ENCODE data around the gene DENND10.

DENND10 gene

GRCh38 chr10:119120413-119120867 lies 16.5 kb downstream of the DENND10 start:
- no peak overlapping the region for H2BK120ac ChIP-seq (ENCODE audit: low read depth, low read length)
- H2BK15ac ChIP-seq (ENCODE audit: low read length) = no peak overlapping the region
- H2BK12ac ChIP-seq (ENCODE audit: low read length) = no peak overlapping the region
- no peak overlapping the region for H4K8ac ChIP-seq (ENCODE audit: low read depth, low read length)
- H3K9ac ChIP-seq (ENCODE audit: low read depth, low read length, poor library complexity) = no peak overlapping the region
- no peak overlapping the region for H3K23ac ChIP-seq (ENCODE audit: low read depth, low read length, poor library complexity)
- H3K9me3 ChIP-seq (replicated peaks in 1 of 2; ENCODE audit: control insufficient read depth in 2 of 2, insufficient read depth in 1 of 2, low read depth in 1 of 2, low read length in 2 of 2) = no peaks in the 10 kb centered on the region
- no peak overlapping the region for H3K4me2 ChIP-seq (ENCODE audit: insufficient read depth, low read length, poor library complexity, severe bottlenecking)
- no peaks in the 10 kb centered on the region for H3K4me1 ChIP-seq (ENCODE audit: control insufficient read depth in 2 of 2, insufficient read depth in 1 of 2, low read depth in 1 of 2, low read length in 2 of 2)
- H3K27ac ChIP-seq (replicated peaks; ENCODE audit: low read length) = no peak overlapping the region
- H3K4ac ChIP-seq (ENCODE audit: low read length) = no peak overlapping the region
- no peak overlapping the region for H2AK5ac ChIP-seq (ENCODE audit: low read depth, low read length)
- H3K79me1 ChIP-seq (ENCODE audit: low read depth, low read length) = no peaks in the 10 kb centered on the region
- no peak overlapping the region for H2AFZ ChIP-seq (ENCODE audit: low read length)
- H3K4me3 ChIP-seq (ENCODE audit: low read length in 2 of 2) = no peak overlapping the region
- WGBS, 2 donors (ENCODE audit: extremely low coverage in 2 of 2, insufficient read length in 2 of 2, insufficient replicate concordance in 1 of 2) = no CpG with 5 or more reads among the region's 4 CpGs
- no peak overlapping the region for H3K18ac ChIP-seq (ENCODE audit: low read length)
- no peak overlapping the region for H4K91ac ChIP-seq (ENCODE audit: low read depth, low read length, poor library complexity)
- H3K14ac ChIP-seq (ENCODE audit: low read length) = no peak overlapping the region
- no peak overlapping the region for H2BK5ac ChIP-seq (ENCODE audit: low read length)
- no peak for DNase-seq (ENCODE audit: low spot score)
- no peaks in the 10 kb centered on the region for H3K27me3 ChIP-seq (ENCODE audit: control insufficient read depth in 3 of 3, insufficient read depth in 3 of 3, low read depth in 1 of 3, low read length in 3 of 3)
- peaks cover 28 to 91% of the 10 kb centered on the region in 2 donors for H3K36me3 ChIP-seq (replicated peaks in 1 of 2; ENCODE audit: control insufficient read depth in 2 of 2, insufficient read depth in 2 of 2, low read length in 2 of 2)

GRCh38 chr10:119120875-119121274 lies 17.0 kb downstream of the DENND10 start:
- no peaks in the 10 kb centered on the region for H3K4me1 ChIP-seq (ENCODE audit: control insufficient read depth in 2 of 2, insufficient read depth in 1 of 2, low read depth in 1 of 2, low read length in 2 of 2)
- no peak overlapping the region for H3K4me3 ChIP-seq (ENCODE audit: low read length in 2 of 2)
- no peak overlapping the region for H3K9ac ChIP-seq (ENCODE audit: low read depth, low read length, poor library complexity)
- H2BK12ac ChIP-seq (ENCODE audit: low read length) = no peak overlapping the region
- no peak overlapping the region for H2AK5ac ChIP-seq (ENCODE audit: low read depth, low read length)
- no peak overlapping the region for H3K4ac ChIP-seq (ENCODE audit: low read length)
- no peak overlapping the region for H2BK120ac ChIP-seq (ENCODE audit: low read depth, low read length)
- no peak overlapping the region for H3K4me2 ChIP-seq (ENCODE audit: insufficient read depth, low read length, poor library complexity, severe bottlenecking)
- no peaks in the 10 kb centered on the region for H3K27me3 ChIP-seq (ENCODE audit: control insufficient read depth in 3 of 3, insufficient read depth in 3 of 3, low read depth in 1 of 3, low read length in 3 of 3)
- H2BK5ac ChIP-seq (ENCODE audit: low read length) = no peak overlapping the region
- no peak overlapping the region for H3K18ac ChIP-seq (ENCODE audit: low read length)
- H3K79me1 ChIP-seq (ENCODE audit: low read depth, low read length) = no peaks in the 10 kb centered on the region
- no peak overlapping the region for H3K27ac ChIP-seq (replicated peaks; ENCODE audit: low read length)
- no peak overlapping the region for H3K14ac ChIP-seq (ENCODE audit: low read length)
- H2BK15ac ChIP-seq (ENCODE audit: low read length) = no peak overlapping the region
- H2AFZ ChIP-seq (ENCODE audit: low read length) = no peak overlapping the region
- no peak overlapping the region for H4K91ac ChIP-seq (ENCODE audit: low read depth, low read length, poor library complexity)
- no peak overlapping the region for H3K23ac ChIP-seq (ENCODE audit: low read depth, low read length, poor library complexity)
- H4K8ac ChIP-seq (ENCODE audit: low read depth, low read length) = no peak overlapping the region
- no peaks in the 10 kb centered on the region for H3K9me3 ChIP-seq (replicated peaks in 1 of 2; ENCODE audit: control insufficient read depth in 2 of 2, insufficient read depth in 1 of 2, low read depth in 1 of 2, low read length in 2 of 2)
- H3K36me3 ChIP-seq (replicated peaks in 1 of 2; ENCODE audit: control insufficient read depth in 2 of 2, insufficient read depth in 2 of 2, low read length in 2 of 2) = peaks cover 29 to 93% of the 10 kb centered on the region in 2 donors
- DNase-seq (ENCODE audit: low spot score) = no peak
- WGBS, 2 donors (ENCODE audit: extremely low coverage in 2 of 2, insufficient read length in 2 of 2, insufficient replicate concordance in 1 of 2) = no CpG with 5 or more reads among the region's 2 CpGs

GRCh38 chr10:119125942-119126341 lies 22.0 kb downstream of the DENND10 start:
- Histone ChIP-seq H2BK120ac (ENCODE audit: low read depth, low read length) (no peak overlapping the region), H2BK15ac (ENCODE audit: low read length) (no peak overlapping the region), H3K27me3 (ENCODE audit: control insufficient read depth in 3 of 3, insufficient read depth in 3 of 3, low read depth in 1 of 3, low read length in 3 of 3) (no peaks in the 10 kb centered on the region), H3K36me3 (replicated peaks in 1 of 2; ENCODE audit: control insufficient read depth in 2 of 2, insufficient read depth in 2 of 2, low read length in 2 of 2) (peaks cover 27 to 93% of the 10 kb centered on the region in 2 donors), H3K79me1 (ENCODE audit: low read depth, low read length) (no peaks in the 10 kb centered on the region), H3K27ac (replicated peaks; ENCODE audit: low read length) (no peak overlapping the region), H4K8ac (ENCODE audit: low read depth, low read length) (no peak overlapping the region), H2BK5ac (ENCODE audit: low read length) (no peak overlapping the region), H3K4ac (ENCODE audit: low read length) (no peak overlapping the region), H2BK12ac (ENCODE audit: low read length) (no peak overlapping the region), H3K18ac (ENCODE audit: low read length) (no peak overlapping the region), H3K4me1 (ENCODE audit: control insufficient read depth in 2 of 2, insufficient read depth in 1 of 2, low read depth in 1 of 2, low read length in 2 of 2) (no peaks in the 10 kb centered on the region), H3K9ac (ENCODE audit: low read depth, low read length, poor library complexity) (no peak overlapping the region), H3K9me3 (replicated peaks in 1 of 2; ENCODE audit: control insufficient read depth in 2 of 2, insufficient read depth in 1 of 2, low read depth in 1 of 2, low read length in 2 of 2) (no peaks in the 10 kb centered on the region), H3K4me3 (ENCODE audit: low read length in 2 of 2) (no peak overlapping the region), H2AK5ac (ENCODE audit: low read depth, low read length) (no peak overlapping the region), H2AFZ (ENCODE audit: low read length) (no peak overlapping the region), H3K23ac (ENCODE audit: low read depth, low read length, poor library complexity) (no peak overlapping the region), H3K4me2 (ENCODE audit: insufficient read depth, low read length, poor library complexity, severe bottlenecking) (no peak overlapping the region), H4K91ac (ENCODE audit: low read depth, low read length, poor library complexity) (no peak overlapping the region), H3K14ac (ENCODE audit: low read length) (no peak overlapping the region)
- no CpG with 5 or more reads among the region's 2 CpGs for WGBS, 2 donors (ENCODE audit: extremely low coverage in 2 of 2, insufficient read length in 2 of 2, insufficient replicate concordance in 1 of 2)
- no peak for DNase-seq (ENCODE audit: low spot score)

GRCh38 chr10:119129721-119130120 lies 25.8 kb downstream of the DENND10 start:
- no peak overlapping the region for H3K23ac ChIP-seq (ENCODE audit: low read depth, low read length, poor library complexity)
- H3K9ac ChIP-seq (ENCODE audit: low read depth, low read length, poor library complexity) = no peak overlapping the region
- no peak overlapping the region for H3K27ac ChIP-seq (replicated peaks; ENCODE audit: low read length)
- no peaks in the 10 kb centered on the region for H3K27me3 ChIP-seq (ENCODE audit: control insufficient read depth in 3 of 3, insufficient read depth in 3 of 3, low read depth in 1 of 3, low read length in 3 of 3)
- no peak overlapping the region for H4K8ac ChIP-seq (ENCODE audit: low read depth, low read length)
- H3K14ac ChIP-seq (ENCODE audit: low read length) = no peak overlapping the region
- H3K4me3 ChIP-seq (ENCODE audit: low read length in 2 of 2) = no peak overlapping the region
- no peak overlapping the region for H3K4ac ChIP-seq (ENCODE audit: low read length)
- H3K18ac ChIP-seq (ENCODE audit: low read length) = no peak overlapping the region
- no peaks in the 10 kb centered on the region for H3K4me1 ChIP-seq (ENCODE audit: control insufficient read depth in 2 of 2, insufficient read depth in 1 of 2, low read depth in 1 of 2, low read length in 2 of 2)
- no peak overlapping the region for H4K91ac ChIP-seq (ENCODE audit: low read depth, low read length, poor library complexity)
- no peak for DNase-seq (ENCODE audit: low spot score)
- H2AFZ ChIP-seq (ENCODE audit: low read length) = no peak overlapping the region
- no peak overlapping the region for H2BK120ac ChIP-seq (ENCODE audit: low read depth, low read length)
- no CpG with 5 or more reads among the region's 4 CpGs for WGBS, 2 donors (ENCODE audit: extremely low coverage in 2 of 2, insufficient read length in 2 of 2, insufficient replicate concordance in 1 of 2)
- no peak overlapping the region for H3K4me2 ChIP-seq (ENCODE audit: insufficient read depth, low read length, poor library complexity, severe bottlenecking)
- H2BK12ac ChIP-seq (ENCODE audit: low read length) = no peak overlapping the region
- H2BK15ac ChIP-seq (ENCODE audit: low read length) = no peak overlapping the region
- peaks cover 37 to 91% of the 10 kb centered on the region in 2 donors for H3K36me3 ChIP-seq (replicated peaks in 1 of 2; ENCODE audit: control insufficient read depth in 2 of 2, insufficient read depth in 2 of 2, low read length in 2 of 2)
- no peak overlapping the region for H2BK5ac ChIP-seq (ENCODE audit: low read length)
- H2AK5ac ChIP-seq (ENCODE audit: low read depth, low read length) = no peak overlapping the region
- H3K79me1 ChIP-seq (ENCODE audit: low read depth, low read length) = no peaks in the 10 kb centered on the region
- no peaks in the 10 kb centered on the region for H3K9me3 ChIP-seq (replicated peaks in 1 of 2; ENCODE audit: control insufficient read depth in 2 of 2, insufficient read depth in 1 of 2, low read depth in 1 of 2, low read length in 2 of 2)
